ENCODE results near the gene ITIH5.

Gene ITIH5

GRCh38 chr10:7533657-7534479 lies 132.9 kb downstream of the ITIH5 start:
- CTCF ChIA-PET, result interaction anchor here (1.3 to 2.5 kb wide), 2 partner anchors 8 to 152 kb away, joined by 3 to 21 read pairs; no protein-coding TSS in a partner anchor
- TF ChIP-seq CTCF (IDR thresholded peaks at IDR 0.05; ENCODE audit: control extremely low read depth, extremely low read depth, low read depth, missing control alignments), result no peak
- POLR2A ChIA-PET, result no interaction called here
- DNase-seq (ENCODE audit: extremely low spot score), result no peak

- no peak for TF ChIP-seq CTCF (IDR thresholded peaks at IDR 0.05; ENCODE audit: control extremely low read depth, extremely low read depth, low read depth, missing control alignments)
- CTCF ChIA-PET, result interaction anchor here (1.2 to 2.5 kb wide), 3 partner anchors 7 to 1676 kb away, joined by 3 to 21 read pairs (median 3); no protein-coding TSS in a partner anchor
- no peak for DNase-seq (ENCODE audit: extremely low spot score)
- POLR2A ChIA-PET, result no interaction called here
Measured at GRCh38 chr10:7532723-7533498, 133.9 kb downstream of the ITIH5 start.

GRCh38 chr10:7529638-7530037 lies 137.1 kb downstream of the ITIH5 start:
- POLR2A ChIA-PET, result no interaction called here

GRCh38 chr10:7527468-7527867 lies 139.3 kb downstream of the ITIH5 start:
- ChIA-PET POLR2A (no interaction called here), CTCF (interaction anchor here (0.9 to 1.7 kb wide), 4 partner anchors 8 to 1775 kb away, joined by 3 to 10 read pairs (median 3); no protein-coding TSS in a partner anchor)
- no peak for DNase-seq (ENCODE audit: extremely low spot score)
- no peak for TF ChIP-seq CTCF (IDR thresholded peaks at IDR 0.05; ENCODE audit: control extremely low read depth, extremely low read depth, low read depth, missing control alignments)

More at GRCh38 chr10:7529638-7530037, 137.1 kb downstream of the ITIH5 start:
- no peak for DNase-seq (ENCODE audit: extremely low spot score)
- TF ChIP-seq CTCF (IDR thresholded peaks at IDR 0.05; ENCODE audit: control extremely low read depth, extremely low read depth, low read depth, missing control alignments), result no peak
- CTCF ChIA-PET, result no interaction called here

GRCh38 chr10:7526017-7526400 lies 140.8 kb downstream of the ITIH5 start:
- TF ChIP-seq CTCF (IDR thresholded peaks at IDR 0.05; ENCODE audit: control extremely low read depth, extremely low read depth, low read depth, missing control alignments), result no peak
- POLR2A ChIA-PET, result no interaction called here
- CTCF ChIA-PET, result interaction anchor here (0.7 to 5.6 kb wide), 39 partner anchors 8 to 1784 kb away, joined by 3 to 82 read pairs (median 5); no protein-coding TSS in a partner anchor
- no peak for DNase-seq (ENCODE audit: extremely low spot score)

- TF ChIP-seq CTCF (IDR thresholded peaks at IDR 0.05; ENCODE audit: control extremely low read depth, extremely low read depth, low read depth, missing control alignments), result peak; percentile 82
- peak; percentile 85 for DNase-seq (ENCODE audit: extremely low spot score)
- CTCF ChIA-PET, result interaction anchor here (0.6 to 5.6 kb wide), 45 partner anchors 9 to 1801 kb away, joined by 3 to 82 read pairs (median 4); partner anchors contain the start of gene TAF3
- POLR2A ChIA-PET, result interaction anchor here (0.6 to 0.7 kb wide), 2 partner anchors 299 to 1681 kb away, joined by 3 read pairs; no protein-coding TSS in a partner anchor
Measured at GRCh38 chr10:7525314-7526016, 141.3 kb downstream of the ITIH5 start.
